HL-60 (cell line): ENCODE data around the gene RBM18.

Experiments
- TF ChIP-seq, protein P1 (sequence below): IDR thresholded peaks from one replicate; pipeline ENCODE4 v1.5.1; 2011; ENCODE audit warnings: low read length, control low read depth, inconsistent platforms; ENCODE audit not compliant: insufficient read depth
- TF ChIP-seq, protein P2 (sequence below): IDR thresholded peaks from 2 replicates; pipeline ENCODE4 v1.6.1; 2012; ENCODE audit warnings: low read depth; ENCODE audit not compliant: insufficient replicate concordance

DNA sequence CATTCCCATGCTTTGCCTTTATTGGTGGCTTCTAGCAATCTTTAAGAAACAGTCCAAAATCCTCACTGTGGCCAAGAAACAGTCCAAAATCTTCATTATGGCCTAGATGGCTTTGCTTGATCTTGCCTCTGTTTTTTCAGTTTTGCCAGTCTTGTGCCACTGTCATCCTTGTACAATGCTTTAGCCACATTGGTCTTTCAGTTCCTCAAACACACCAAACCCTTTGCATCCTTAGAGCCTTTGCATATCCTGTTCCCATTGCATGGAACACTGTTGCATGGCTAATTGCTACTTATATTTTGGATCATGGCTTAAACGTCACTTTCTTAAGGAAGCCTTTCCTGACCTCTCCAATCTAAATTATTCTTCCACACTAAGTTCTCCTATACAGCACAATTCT, 22.1 kb upstream of the RBM18 start:
- TF ChIP-seq, protein P1, sequence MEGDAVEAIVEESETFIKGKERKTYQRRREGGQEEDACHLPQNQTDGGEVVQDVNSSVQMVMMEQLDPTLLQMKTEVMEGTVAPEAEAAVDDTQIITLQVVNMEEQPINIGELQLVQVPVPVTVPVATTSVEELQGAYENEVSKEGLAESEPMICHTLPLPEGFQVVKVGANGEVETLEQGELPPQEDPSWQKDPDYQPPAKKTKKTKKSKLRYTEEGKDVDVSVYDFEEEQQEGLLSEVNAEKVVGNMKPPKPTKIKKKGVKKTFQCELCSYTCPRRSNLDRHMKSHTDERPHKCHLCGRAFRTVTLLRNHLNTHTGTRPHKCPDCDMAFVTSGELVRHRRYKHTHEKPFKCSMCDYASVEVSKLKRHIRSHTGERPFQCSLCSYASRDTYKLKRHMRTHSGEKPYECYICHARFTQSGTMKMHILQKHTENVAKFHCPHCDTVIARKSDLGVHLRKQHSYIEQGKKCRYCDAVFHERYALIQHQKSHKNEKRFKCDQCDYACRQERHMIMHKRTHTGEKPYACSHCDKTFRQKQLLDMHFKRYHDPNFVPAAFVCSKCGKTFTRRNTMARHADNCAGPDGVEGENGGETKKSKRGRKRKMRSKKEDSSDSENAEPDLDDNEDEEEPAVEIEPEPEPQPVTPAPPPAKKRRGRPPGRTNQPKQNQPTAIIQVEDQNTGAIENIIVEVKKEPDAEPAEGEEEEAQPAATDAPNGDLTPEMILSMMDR: no peak
- TF ChIP-seq, protein P2, sequence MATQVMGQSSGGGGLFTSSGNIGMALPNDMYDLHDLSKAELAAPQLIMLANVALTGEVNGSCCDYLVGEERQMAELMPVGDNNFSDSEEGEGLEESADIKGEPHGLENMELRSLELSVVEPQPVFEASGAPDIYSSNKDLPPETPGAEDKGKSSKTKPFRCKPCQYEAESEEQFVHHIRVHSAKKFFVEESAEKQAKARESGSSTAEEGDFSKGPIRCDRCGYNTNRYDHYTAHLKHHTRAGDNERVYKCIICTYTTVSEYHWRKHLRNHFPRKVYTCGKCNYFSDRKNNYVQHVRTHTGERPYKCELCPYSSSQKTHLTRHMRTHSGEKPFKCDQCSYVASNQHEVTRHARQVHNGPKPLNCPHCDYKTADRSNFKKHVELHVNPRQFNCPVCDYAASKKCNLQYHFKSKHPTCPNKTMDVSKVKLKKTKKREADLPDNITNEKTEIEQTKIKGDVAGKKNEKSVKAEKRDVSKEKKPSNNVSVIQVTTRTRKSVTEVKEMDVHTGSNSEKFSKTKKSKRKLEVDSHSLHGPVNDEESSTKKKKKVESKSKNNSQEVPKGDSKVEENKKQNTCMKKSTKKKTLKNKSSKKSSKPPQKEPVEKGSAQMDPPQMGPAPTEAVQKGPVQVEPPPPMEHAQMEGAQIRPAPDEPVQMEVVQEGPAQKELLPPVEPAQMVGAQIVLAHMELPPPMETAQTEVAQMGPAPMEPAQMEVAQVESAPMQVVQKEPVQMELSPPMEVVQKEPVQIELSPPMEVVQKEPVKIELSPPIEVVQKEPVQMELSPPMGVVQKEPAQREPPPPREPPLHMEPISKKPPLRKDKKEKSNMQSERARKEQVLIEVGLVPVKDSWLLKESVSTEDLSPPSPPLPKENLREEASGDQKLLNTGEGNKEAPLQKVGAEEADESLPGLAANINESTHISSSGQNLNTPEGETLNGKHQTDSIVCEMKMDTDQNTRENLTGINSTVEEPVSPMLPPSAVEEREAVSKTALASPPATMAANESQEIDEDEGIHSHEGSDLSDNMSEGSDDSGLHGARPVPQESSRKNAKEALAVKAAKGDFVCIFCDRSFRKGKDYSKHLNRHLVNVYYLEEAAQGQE: no peak
